COLO668 (cell line): ENCODE measurements around the gene ORC1.

Source experiments
- DNase-seq: peaks from one replicate; lab custom pipeline; 2025; ENCODE audit not compliant: unreplicated experiment; lab: John Stamatoyannopoulos, UW

Gene ORC1

DNA sequence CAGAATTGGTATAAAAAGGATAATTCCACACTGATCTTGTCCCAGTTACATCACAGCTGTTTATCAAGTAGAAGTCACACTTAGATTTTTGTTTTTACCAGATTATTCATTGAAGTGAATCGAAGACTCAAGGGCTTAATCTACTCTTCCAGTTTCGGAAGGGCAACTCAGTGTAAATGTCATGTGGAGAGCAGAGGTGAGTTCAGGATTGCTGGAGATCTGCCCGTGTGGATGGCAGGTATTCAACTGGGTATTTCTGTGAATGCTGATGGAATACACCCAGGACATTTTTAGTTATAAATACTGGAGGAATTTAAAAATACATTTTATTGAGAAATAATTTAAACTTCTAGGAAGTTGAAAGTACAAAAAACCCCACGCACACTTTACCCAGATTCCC, 57.6 kb downstream of the ORC1 start:
- DNase-seq: no peak

DNA sequence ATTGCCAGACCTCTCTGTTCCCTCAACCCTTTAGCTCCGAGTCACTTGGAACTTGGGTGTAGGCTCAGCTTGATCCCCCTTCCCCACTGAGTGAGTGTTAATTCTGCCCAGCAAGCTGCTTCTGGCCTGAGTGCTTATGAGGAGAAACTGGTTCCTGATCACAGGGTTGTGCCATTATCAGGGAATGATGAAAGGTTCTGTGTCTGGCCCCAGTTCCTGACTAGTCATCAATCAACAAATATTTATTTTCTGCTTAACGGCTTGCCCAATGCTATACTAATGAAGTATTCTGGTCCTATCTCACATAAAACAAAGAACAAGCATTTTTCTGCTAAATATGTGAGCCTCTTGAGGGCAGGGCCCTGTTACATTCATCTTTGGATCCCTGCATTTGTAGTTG, 59.0 kb downstream of the ORC1 start:
- no peak for DNase-seq

DNA sequence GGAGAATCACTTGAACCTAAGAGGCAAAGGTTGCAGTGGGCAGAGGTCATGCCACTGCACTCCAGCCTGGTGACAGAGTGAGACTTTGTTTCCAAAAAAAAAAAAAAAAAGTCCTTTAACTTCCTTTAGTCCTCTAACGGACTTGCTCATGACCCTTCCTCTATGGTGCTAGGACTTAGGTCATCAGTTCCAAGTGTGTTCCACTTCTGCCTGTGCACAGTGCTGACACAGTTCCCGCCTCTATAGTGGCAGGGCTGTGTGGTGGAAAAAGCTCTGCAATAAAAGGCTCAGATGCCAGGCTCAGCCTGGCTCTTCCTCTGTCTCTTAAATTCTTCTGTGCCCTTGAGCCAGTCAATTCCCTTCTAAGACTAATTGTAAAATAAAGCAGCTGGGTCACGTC, 60.2 kb downstream of the ORC1 start:
- DNase-seq: no peak

DNA sequence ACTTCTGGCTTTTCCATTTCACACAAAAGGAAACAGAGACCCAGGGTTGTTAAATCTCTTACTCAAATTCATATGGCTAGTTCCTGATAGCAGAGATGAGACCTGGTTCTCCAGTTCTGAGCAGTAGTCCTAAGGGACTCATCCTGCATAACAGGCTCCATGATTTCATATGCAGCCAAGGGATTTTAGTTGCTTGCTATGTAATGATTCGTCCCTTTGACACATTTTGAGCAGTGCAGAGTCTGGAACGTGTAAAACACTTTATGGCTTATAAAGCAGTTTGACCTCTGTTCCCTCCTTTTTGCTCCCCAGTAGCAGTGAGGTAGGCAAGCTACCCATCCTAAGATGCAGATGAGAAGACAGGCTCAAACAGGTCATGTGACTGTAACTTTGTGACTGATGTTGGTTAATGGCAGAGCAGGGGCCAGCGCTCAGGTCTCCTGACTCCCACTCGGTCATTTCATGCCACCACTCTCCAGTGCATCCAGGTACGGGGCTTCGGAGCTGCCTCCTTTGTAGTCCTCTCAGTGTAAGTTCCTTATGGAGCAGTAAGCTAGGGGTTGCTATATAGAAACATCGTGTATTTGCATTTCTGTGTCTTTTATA, 62.5 kb downstream of the ORC1 start:
- DNase-seq: no peak

DNA sequence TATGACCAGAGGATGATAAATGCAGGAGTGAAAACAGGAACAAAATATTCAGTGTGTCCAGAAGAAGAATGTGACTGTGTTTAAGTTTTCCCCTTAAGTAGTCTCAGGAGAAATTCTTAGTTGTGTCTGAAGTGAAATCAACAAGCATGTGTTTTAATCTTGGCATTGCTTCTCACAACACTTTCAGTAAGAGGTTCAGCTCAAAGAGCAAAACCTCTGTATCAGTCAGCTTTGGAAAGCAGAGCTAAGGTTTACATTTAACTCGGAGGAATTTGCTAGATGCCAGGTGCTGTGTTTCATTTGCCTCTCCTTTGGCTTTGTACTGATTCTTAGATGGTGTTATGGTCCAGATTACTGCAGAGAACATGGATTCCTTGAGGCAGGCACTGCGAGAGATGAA, 66.8 kb downstream of the ORC1 start:
- no peak for DNase-seq

DNA sequence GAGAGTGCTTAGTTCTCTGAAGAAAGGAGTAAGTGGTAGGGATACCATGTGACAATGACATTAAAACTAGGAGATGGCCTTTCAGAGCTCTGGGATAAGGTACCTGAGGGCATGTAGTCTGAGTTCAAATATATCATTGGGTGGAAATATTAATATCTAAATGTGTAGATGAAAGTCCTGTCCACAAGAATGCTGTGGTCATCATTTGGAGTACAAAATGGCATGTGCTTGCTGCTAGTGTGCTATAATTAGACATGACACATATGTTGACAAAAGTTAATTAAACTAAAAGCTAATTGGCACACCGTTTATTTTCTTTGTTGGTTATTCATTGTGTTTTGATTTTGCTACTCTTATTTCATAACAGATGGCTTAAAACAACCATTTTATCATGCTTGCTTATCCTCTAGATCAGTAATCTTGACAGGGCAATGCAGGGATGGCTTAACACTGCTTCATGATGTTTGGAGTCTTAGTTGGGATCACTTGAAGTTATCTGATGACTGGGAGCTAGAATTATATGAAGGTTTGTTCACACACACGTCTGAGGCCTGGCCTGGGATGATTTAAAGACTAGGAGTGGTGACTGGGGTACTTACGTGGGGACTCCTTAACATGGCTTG, 69.2 kb downstream of the ORC1 start:
- DNase-seq: no peak

DNA sequence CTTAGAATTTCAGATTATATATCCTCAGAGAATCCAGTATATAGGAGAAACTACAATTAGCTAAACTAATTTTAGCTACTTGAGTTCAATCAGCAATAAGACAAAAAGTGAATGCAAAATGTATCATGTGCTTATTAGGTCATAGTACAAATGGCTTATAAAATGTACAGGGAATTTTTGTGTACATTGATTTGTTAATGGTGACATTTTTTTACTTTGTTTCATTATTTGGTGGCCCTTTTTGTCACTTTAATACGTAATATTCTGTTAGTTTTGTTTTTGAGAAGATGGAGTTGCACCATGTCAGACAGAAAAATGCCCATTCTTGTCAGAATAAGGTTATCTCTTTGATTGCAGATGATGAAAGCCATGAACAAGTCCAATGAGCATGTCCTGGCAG, 71.8 kb downstream of the ORC1 start:
- DNase-seq: no peak

DNA sequence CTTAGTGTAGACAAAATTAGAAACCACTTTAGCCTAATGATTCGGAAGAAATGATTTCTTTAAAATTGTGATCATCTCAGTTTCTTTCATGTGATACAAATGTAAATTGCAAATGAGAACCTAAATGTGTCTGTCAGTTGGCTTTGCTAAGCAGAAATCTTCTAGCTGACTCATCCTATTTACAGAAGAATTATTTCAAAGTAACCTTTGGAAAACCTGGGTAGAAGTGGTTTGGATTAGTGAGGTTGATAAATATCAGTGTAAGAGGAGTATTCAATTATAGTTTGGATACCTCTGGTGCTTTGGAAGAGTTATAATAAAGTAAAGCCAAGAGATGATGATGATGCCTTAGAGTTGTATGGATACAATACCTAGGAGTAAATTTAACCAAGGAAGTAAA, 75.6 kb downstream of the ORC1 start:
- no peak for DNase-seq

DNA sequence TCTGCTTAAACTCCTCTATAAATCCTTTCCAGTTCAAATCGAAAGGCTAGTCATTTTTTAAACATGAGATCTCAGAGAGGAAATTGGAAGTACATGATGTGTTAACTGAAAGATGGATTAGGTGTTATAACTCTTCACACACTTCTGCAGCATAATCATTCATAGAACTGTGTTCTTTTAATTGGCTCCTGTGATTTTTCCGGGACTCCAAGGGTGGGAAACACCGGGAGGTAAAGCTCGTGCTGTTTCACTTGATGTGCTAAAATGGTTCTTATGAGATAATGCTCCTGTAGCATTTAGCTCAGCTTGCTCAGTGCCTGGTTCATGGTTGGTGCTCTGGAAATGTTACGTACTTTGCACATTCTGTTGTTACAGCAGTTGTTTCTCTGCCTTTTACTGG, 78.4 kb downstream of the ORC1 start:
- no peak for DNase-seq

DNA sequence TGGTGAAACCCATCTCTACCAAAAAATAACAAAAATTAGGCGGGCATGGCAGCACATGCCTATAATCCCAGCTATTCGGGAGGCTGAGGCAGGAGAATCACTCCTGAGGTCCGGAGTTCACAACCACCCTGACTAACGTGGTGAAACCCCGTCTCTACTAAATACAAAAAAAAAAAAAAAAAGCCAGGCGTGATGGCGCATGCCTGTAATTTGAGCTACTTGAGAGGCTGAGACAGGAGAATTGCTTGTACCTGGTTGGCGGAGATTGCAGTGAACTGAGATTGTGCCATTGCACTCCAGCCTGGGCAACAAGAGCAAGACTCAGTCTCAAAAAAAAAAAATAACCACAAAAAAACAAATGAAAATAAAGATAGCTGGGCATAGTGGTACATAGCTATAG, 80.5 kb downstream of the ORC1 start:
- DNase-seq: no peak
